ENCODE results near the gene TSC1.

- TF ChIP-seq CTCF (conservative IDR thresholded peaks at IDR 0.05; ENCODE audit: low read depth, low read length) (no peak), EZH2 (IDR thresholded peaks at IDR 0.05; ENCODE audit: borderline replicate concordance, low read depth, low read length, poor library complexity, severe bottlenecking) (no peak)
These were observed 47.2 kb upstream of the TSC1 start for GRCh38 chr9:132991351-132992300.

All from A673 (cell line).